PC-3 (cell line): ENCODE measurements around the gene VTCN1. TPM values are rescaled to one million over a fixed set of nuclear protein-coding genes. Genes with fewer than 3 reads are reported as not detected.

ENCODE experiments used
- ATAC-seq: fragments of 200-7000 bp; cut with Tn5 transposase; 2 replicates; pipeline ENCODE4 v1.9.1; 2020; ENCODE audit warnings: mild to moderate bottlenecking, moderate library complexity
- BruUV-seq: library from RNA; stranded (reverse); fragments of 400-500 nt; replicated peaks from 2 replicates; lab custom pipeline; 2021; lab: Mats Ljungman, UMichigan
- CTCF ChIA-PET: fragments of 300-600 bp; sonication (Branson Sonifier 250); formaldehyde crosslinking; loops from one replicate; lab custom pipeline; 2022; ENCODE audit warnings: antibody characterized with exemption; lab: Charles Lee
- POLR2A ChIA-PET: fragments of 300-600 bp; sonication (Branson Sonifier 250); formaldehyde crosslinking; loops from one replicate; lab custom pipeline; 2022; ENCODE audit warnings: antibody characterized with exemption; ENCODE audit not compliant: unreplicated experiment; lab: Charles Lee
- DNase-seq: peaks from one replicate; pipeline ENCODE4 v3.0.0-alpha.2; 2015
- H2AFZ ChIP-seq: fragments of 300-600 bp; sonication (generic); 2 replicates; pipeline ENCODE4 v1.6.0; 2016; ENCODE audit warnings: antibody characterized with exemption, low read length
- H3F3A ChIP-seq: fragments of 300-600 bp; sonication (generic); one replicate; pipeline ENCODE4 v1.6.0; 2017; ENCODE audit warnings: antibody characterized with exemption, low read length, control low read depth, mild to moderate bottlenecking; ENCODE audit not compliant: unreplicated experiment
- H3K27ac ChIP-seq: fragments of 300-600 bp; sonication (generic); 2 replicates; pipeline ENCODE4 v1.5.1; 2016; ENCODE audit warnings: mild to moderate bottlenecking, low read length
- H3K27me3 ChIP-seq: fragments of 300-600 bp; sonication (generic); 2 replicates; pipeline ENCODE4 v1.6.1; 2016; ENCODE audit warnings: low read length, mixed read lengths
- H3K36me3 ChIP-seq: fragments of 300-600 bp; sonication (generic); 2 replicates; pipeline ENCODE4 v1.6.1; 2016; ENCODE audit warnings: low read depth, mixed run types, low read length, mixed read lengths
- H3K4me1 ChIP-seq: fragments of 300-600 bp; sonication (generic); 2 replicates; pipeline ENCODE4 v1.5.1; 2016; ENCODE audit warnings: low read length; ENCODE audit not compliant: insufficient read depth
- H3K4me2 ChIP-seq: fragments of 300-600 bp; sonication (generic); 2 replicates; pipeline ENCODE4 v1.6.0; 2016; ENCODE audit warnings: low read length
- H3K4me3 ChIP-seq: fragments of 300-600 bp; sonication (generic); 2 replicates; pipeline ENCODE4 v1.5.1; 2016; ENCODE audit warnings: mild to moderate bottlenecking, low read length, mixed read lengths
- H3K79me2 ChIP-seq: fragments of 300-600 bp; sonication (generic); 2 replicates; pipeline ENCODE4 v1.6.1; 2017; ENCODE audit warnings: low read length, mixed read lengths
- H3K9ac ChIP-seq: fragments of 300-600 bp; sonication (generic); 2 replicates; pipeline ENCODE4 v1.6.0; 2016; ENCODE audit warnings: mild to moderate bottlenecking, low read length
- H3K9me2 ChIP-seq: fragments of 300-600 bp; sonication (generic); replicated peaks from 2 replicates; pipeline ENCODE4 v1.6.1; 2016; ENCODE audit warnings: mixed run types, low read length, mixed read lengths
- H3K9me3 ChIP-seq: fragments of 300-600 bp; sonication (generic); 2 replicates; pipeline ENCODE4 v1.6.1; 2016; ENCODE audit warnings: low read length, mixed read lengths
- H4K20me1 ChIP-seq: fragments of 300-600 bp; sonication (generic); 2 replicates; pipeline ENCODE4 v1.6.1; 2016; ENCODE audit warnings: low read length, mixed read lengths
- CTCF ChIP-seq: fragments of 300-600 bp; sonication (generic); conservative IDR thresholded peaks from 2 replicates; pipeline ENCODE4 v1.5.1; 2017; ENCODE audit warnings: antibody characterized with exemption, low read depth, mild to moderate bottlenecking, low read length
- EZH2 ChIP-seq: fragments of 300-600 bp; sonication (generic); IDR thresholded peaks from one replicate; pipeline ENCODE4 v1.6.1; 2017; ENCODE audit warnings: antibody characterized with exemption, mild to moderate bottlenecking, low read length; ENCODE audit not compliant: unreplicated experiment
- EZH2phosphoT487 ChIP-seq: fragments of 300-600 bp; sonication (generic); IDR thresholded peaks from 2 replicates; pipeline ENCODE4 v1.6.1; 2018; ENCODE audit warnings: mild to moderate bottlenecking, antibody characterized with exemption, low read length, borderline replicate concordance
- intact Hi-C: fragments of 100-400 bp; cut with micrococcal nuclease; formaldehyde crosslinking; loops from 2 replicates; pipeline ENCODE4 v1.9.0; 2023
- total RNA-seq: library from RNA; depleted of rRNA; stranded (reverse); fragments of >200 nt; gene quantifications from 2 replicates; pipeline ENCODE4 v1.2.3, GENCODE V29; 2014

Gene VTCN1
- total RNA-seq, 1 experiment from 2014 or later, result not detected

- Histone ChIP-seq H3K4me2 (no peak overlapping the region), H3K27me3 (peaks cover 18% of the 10 kb centered on the region; the same call in 1 of the 2 replicates), H3K4me3 (no peak overlapping the region), H3K9me2 (no peaks in the 10 kb centered on the region), H3F3A (no peaks in the 10 kb centered on the region), H3K79me2 (no peaks in the 10 kb centered on the region), H3K36me3 (no peaks in the 10 kb centered on the region), H3K27ac (no peak overlapping the region), H3K9me3 (no peaks in the 10 kb centered on the region), H4K20me1 (no peaks in the 10 kb centered on the region), H2AFZ (no peak overlapping the region), H3K9ac (no peak overlapping the region), H3K4me1 (no peaks in the 10 kb centered on the region)
- ATAC-seq (no peak), DNase-seq (no peak)
- ChIA-PET POLR2A (no interaction called here), CTCF (no interaction called here)
- intact Hi-C loops, result no loop called here
- BruUV-seq, result no TSS peak
- TF ChIP-seq EZH2, result no peak
- no peak for TF ChIP-seq EZH2phosphoT487
- TF ChIP-seq CTCF, result no peak
These were observed 33.6 kb upstream of the VTCN1 start for GRCh38 chr1:117244306-117244705.

- 0 out of 2 replicates have a peak, but pooled peaks cover 4% of the 10 kb centered on the region for H3K4me1 ChIP-seq
- no peaks in the 10 kb centered on the region for H3F3A ChIP-seq
- ATAC-seq (no peak), DNase-seq (no peak)
- TF ChIP-seq CTCF, result no peak
- no peak for TF ChIP-seq EZH2
- TF ChIP-seq EZH2phosphoT487, result no peak
- no peaks in the 10 kb centered on the region for H3K36me3 ChIP-seq
- no peak overlapping the region for H3K4me2 ChIP-seq
- no peak overlapping the region for H3K4me3 ChIP-seq
- intact Hi-C loops, result no loop called here
- no TSS peak for BruUV-seq
- H3K79me2 ChIP-seq, result no peaks in the 10 kb centered on the region
- no peaks in the 10 kb centered on the region for H3K9me2 ChIP-seq
- no peaks in the 10 kb centered on the region for H4K20me1 ChIP-seq
- H3K27ac ChIP-seq, result no peak overlapping the region
- ChIA-PET CTCF (no interaction called here), POLR2A (no interaction called here)
- H3K9me3 ChIP-seq, result no peaks in the 10 kb centered on the region
- no peak overlapping the region for H3K9ac ChIP-seq
- H3K27me3 ChIP-seq, result peaks cover 18% of the 10 kb centered on the region; the same call in 1 of the 2 replicates
- H2AFZ ChIP-seq, result no peak overlapping the region
These were observed 30.8 kb upstream of the VTCN1 start for GRCh38 chr1:117241512-117241911.

GRCh38 chr1:117240547-117240946 is 29.8 kb upstream of the VTCN1 start:
- H3K4me2 ChIP-seq, result no peak overlapping the region
- no peaks in the 10 kb centered on the region for H3K79me2 ChIP-seq
- H3K27ac ChIP-seq, result no peak overlapping the region
- 0 out of 2 replicates have a peak, but pooled peaks cover 4% of the 10 kb centered on the region for H3K4me1 ChIP-seq
- TF ChIP-seq EZH2phosphoT487 (no peak), CTCF (no peak), EZH2 (no peak)
- ATAC-seq (no peak), DNase-seq (no peak)
- ChIA-PET POLR2A (no interaction called here), CTCF (no interaction called here)
- no TSS peak for BruUV-seq
- no peaks in the 10 kb centered on the region for H3F3A ChIP-seq
- intact Hi-C loops, result no loop called here
- no peaks in the 10 kb centered on the region for H4K20me1 ChIP-seq
- H3K9me3 ChIP-seq, result no peaks in the 10 kb centered on the region
- H3K9me2 ChIP-seq, result no peaks in the 10 kb centered on the region
- no peak overlapping the region for H3K4me3 ChIP-seq
- H3K36me3 ChIP-seq, result no peaks in the 10 kb centered on the region
- H3K9ac ChIP-seq, result no peak overlapping the region
- H2AFZ ChIP-seq, result no peak overlapping the region
- H3K27me3 ChIP-seq, result peaks cover 18% of the 10 kb centered on the region; the same call in 1 of the 2 replicates
